Colon (tissue), 2 donors: ENCODE results near the gene CD200R1L.

Experiments used
- FAIRE-seq: peaks from 2 replicates; lab custom pipeline; 2012; peaks lifted over from hg19 to GRCh38; lab: Jason Lieb, UNC
- donor health status: control.
- donor health status: control.

Gene CD200R1L

DNA sequence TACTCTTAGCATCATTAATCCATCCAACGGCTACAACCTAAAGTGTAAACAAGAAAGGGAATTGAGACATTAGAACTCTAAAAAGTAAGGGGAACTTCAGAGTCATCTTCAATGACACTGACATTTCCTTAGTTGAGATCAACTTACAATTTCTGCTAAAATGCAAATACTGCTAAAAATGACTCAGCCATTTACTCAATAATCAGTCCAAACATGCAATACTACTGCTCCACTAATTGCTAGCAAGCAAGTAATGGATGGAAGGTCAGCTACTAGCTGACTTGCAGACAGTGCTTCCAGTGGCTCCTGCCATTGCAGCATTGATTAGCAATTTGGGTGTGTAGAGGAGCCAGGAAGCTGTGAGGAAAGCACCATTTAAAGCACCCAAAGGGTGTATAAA, 28.4 kb downstream of the CD200R1L start:
- FAIRE-seq = no peak

DNA sequence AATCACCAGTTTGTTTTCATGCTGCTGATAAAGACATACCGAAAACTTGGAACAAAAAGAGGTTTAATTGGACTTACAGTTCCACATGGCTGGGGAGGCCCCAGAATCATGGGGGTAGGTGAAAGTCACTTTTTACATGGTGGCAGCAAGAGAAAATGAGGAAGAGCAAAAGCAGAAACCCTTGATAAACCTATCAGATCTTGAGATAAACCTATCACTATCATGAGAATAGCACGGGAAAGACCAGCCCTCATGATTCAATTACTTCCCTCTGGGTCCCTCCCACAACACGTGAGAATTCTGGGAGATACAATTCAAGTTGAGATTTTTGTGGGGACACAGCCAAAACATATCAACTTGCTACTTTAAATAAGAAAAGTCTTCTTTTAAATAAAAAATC, 28.9 kb downstream of the CD200R1L start:
- no peak for FAIRE-seq

DNA sequence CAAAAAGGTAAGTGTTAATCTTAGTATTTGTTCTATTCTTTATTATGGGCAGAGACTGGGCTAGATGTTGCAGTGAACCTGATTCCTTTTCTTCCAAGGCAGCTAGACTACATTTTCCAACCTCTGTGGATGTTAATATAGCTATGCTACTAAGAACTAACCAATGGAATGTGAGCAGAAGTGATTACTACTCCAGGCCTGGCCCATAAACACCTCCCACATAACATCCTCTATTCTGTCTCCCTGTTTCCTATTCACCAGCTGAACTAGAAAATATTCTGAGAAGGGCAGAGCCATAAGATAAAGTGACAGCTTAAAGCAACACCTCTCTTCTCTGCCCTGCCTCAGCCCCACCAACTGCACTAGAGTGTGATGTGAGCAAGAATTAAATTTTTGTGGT, 29.4 kb downstream of the CD200R1L start:
- no peak for FAIRE-seq

DNA sequence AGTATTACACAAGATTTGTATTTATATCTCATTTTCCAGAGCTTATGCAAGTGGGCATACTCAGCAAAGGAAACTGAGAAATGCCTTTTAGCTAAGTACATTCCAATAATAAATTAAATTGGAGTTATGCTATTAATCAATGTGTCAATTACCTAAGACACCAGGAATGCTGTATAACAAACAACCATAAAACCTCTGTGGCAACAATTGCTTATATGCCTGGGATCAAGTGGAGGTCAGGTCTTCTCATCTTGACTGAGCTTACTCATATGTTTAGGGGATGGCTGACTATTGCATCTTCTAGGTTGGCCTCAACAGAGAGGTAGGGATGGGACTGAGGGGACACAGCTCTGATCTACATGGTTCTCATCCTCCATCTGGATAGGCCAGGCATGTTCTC, 30.7 kb downstream of the CD200R1L start:
- no peak for FAIRE-seq

DNA sequence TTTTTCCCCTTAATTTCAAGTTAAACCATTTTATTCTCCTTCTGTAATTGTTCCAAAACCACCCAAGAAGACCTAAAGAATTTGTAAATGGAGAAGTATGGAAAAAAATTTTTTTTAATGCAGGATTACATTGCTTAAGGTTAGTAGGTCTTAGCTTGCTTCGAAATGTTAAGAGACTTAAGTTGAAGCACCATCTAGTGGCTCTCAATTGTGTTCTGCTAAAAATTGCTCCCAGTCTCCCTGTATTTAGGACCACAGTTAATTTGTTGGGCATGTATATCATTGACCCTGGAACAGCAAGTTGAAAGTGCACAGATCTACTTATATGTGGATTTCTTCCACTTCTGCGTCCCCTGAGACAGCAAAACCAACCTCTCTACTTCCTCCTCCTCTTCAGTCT, 32.4 kb downstream of the CD200R1L start:
- FAIRE-seq = no peak

DNA sequence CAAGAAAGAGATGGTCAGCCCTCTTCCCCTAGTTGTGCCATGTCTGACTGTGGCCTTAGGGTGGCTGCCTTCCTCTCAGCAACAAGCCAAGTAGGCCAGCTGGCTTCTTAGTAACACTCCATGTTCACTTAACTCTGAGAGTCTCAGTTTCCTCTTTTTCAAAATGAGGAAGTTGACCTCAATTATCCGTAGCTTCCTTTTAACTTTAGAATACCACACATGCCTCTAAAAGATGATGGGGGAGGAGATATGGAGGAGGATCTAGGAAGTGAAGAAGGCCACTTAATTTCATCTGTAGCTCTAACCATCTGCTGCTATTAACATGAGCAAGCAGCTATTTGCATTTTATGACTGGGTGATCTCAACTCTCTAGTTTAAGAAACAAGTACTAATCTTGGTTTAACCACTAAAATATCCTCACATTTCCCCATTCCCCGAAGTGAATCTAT, 32.9 kb downstream of the CD200R1L start:
- FAIRE-seq = no peak

DNA sequence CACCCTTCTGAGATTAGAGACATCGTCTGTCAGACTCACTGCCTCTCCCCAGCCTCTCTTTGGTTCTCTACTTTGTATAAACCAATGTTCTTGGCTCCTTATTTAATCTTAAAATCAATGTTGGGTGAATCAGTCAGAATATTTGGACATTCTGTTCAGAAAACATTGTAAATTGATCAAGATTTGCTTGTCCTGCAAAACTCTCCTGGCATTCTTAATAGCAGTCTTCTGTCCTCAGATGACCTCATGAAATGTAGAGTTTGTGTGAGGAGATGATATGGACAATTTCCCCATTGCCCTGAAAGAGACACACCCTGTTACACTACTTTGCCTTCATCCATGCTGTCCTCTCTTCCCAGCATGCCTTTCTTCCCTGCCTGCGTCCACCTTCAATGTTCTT, 33.6 kb downstream of the CD200R1L start:
- FAIRE-seq = no peak

DNA sequence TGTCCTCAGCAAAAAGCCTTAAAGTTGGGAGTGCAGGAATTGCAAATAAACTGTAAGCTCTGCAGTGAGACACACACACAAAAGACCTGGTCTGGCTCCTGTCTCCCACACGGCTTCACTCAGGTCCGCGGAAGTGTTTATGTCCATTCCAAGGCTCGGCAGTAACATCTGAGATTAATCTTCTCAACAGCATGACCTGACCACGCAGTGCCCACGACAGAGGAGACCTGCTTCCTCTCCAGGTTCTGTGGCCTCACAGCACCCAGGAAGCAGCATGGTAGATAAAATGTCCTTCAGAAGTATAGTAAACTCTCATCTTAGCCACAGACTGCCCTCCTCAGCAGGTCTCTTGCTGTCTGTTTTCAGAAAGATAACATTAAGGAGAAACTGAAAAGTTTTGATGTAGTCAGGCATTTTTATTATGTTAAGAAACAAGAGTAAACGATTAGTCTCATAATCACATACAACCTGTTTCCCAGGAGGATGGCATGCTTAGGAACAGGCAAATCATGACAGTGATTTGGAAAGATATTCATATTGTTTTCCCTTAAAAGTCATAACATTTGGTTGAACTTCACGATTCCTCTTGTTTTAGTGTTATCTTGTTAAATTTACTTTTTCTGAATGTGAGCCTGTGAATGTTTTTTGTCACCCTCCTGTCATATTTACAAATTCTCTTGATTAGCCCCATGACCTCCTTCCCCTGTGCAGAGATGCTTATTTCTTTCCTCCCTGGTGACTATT, 34.6 kb downstream of the CD200R1L start:
- FAIRE-seq = no peak

DNA sequence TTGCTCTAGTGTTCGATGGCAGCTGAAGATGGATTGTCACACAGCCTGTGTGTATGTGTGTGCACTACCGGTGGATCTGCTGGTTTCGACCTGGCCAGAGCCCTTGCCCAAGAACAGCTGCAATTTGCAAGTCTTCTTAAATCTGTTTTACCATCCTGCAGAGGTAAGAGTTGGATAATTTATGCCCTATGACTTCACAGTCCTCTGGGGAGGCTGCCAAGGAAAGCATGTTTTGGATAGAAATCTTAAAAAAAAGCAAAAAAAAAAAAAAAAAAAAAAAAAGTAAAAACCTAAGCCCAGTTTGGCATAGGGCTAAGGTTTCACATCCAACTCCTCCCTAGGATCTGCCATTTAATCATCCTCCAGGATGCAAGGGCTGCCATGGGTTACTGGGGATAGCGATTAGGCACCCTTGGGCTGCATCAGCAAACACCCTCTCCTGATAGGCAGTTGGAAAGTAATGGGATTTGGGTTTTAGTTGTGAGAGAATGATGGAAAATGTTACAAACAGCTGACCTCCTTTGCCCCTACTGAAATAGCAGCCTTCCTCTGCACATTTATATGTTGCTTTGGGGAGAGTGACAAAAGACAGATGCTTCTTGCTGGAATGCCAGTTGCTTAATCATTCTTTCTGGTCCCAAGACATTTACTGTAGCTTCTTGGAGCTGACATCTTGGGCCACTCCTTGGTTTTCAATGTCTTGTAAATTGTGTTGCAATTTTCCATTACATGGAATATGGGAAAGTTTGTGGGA, 35.4 kb downstream of the CD200R1L start:
- no peak for FAIRE-seq

DNA sequence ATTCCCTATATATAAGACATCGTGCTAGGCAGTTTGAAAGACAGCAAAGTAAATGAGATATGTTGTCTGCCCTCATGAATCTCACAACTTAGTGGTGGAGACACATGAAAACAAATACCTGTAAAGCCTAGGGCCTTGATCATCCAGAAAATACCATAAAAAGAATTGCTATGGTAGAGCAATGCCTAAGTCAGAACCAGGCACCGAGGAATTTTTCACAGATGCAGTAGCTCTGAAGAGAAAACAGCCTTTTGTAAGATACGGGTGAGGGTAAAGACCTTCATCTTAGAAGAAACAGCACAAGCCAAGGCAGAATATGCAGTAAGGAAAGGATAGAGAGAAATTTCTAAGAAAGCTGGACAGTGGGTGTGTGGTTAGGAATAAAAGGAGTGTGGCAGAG, 36.1 kb downstream of the CD200R1L start:
- no peak for FAIRE-seq

DNA sequence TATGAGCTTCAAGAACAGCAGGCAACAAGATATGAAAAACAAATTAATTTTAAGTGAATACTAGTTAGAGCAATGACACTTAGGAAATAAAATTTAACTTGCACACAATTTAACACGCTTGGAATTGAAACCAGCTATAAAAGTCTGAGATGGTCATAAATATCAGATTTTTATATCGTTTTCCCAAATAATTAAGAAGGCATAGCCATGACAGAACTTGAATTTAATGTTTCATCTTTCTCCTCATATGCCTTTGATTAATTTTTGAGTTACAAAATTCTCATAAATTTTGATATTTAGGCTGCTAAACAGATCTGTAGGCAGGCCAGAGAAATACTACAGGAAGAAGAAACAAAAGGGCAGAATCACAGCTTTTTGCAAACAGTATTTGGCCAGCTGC, 38.5 kb downstream of the CD200R1L start:
- no peak for FAIRE-seq

DNA sequence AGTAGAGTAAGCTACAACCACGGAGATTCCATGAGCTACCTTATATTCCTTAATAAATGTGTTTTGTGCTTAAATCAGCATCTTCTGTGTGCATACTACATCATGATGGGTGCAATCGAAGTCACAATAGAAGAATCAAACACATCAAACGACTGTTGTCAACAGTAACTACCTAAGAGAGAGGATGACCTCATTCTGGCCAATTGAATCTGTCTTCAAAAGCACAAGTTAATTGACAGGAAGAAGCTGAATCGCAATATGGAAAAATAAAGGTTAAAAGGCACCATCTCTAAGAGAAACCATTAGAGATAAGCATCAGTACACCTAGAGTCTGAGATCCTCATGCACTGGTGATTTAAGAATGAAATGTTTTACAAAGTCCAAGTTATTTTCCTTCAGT, 39.0 kb downstream of the CD200R1L start:
- no peak for FAIRE-seq

DNA sequence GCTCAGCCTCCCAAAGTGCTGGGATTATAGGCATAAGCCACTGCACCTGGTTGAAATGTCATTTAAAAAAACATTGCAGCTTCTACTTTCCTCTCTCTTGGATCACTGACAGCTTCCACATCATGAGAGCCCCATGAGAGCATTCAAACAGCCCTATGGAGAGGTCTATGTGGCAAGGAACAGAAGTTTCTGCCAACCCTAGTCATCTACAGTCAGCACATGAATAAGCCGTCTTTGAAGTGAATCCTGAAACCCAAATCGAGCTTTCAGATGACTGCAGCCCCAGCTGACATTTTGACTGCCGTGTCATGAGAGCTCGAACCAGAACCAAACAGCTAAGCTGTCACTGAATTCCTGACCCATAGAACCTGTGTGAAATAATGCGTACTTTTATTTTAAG, 39.8 kb downstream of the CD200R1L start:
- no peak for FAIRE-seq

DNA sequence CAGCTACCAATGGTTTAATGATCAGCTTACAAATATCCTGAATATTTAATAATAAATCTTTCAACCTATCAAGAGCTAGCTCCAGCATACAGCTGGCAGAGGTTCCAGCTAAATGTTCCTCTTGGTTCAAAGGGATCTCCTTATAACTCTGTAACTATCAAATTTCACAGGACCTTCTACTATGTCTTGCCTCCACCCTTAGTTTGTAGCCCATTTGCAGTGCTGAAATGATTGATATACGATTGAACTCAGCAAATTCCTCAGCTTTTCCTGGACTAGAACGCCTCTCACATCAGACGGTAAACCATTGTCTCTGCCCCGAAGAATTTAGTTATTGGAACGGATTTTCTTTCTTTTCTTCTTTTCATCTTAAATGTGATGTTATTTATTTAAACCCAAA, 41.5 kb downstream of the CD200R1L start:
- no peak for FAIRE-seq

DNA sequence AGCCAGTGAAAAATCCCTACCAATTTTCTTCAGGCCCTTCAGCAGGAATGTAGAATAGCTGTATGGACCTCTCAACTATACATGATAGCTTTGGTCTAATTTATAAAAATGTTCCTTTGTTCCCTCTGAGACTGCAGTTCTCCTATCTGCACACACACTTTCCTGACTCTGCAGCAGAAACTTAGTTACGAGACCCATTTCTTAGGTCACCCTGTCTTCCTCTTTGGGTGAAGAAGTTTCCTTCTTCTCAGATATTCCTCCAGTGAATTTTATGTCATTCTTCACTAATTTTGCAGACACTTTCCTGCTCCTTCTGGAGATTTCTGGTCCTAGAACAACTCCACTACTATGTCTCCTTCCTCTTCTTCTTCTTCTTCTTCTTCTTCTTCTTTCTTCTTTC, 42.6 kb downstream of the CD200R1L start:
- FAIRE-seq = no peak

DNA sequence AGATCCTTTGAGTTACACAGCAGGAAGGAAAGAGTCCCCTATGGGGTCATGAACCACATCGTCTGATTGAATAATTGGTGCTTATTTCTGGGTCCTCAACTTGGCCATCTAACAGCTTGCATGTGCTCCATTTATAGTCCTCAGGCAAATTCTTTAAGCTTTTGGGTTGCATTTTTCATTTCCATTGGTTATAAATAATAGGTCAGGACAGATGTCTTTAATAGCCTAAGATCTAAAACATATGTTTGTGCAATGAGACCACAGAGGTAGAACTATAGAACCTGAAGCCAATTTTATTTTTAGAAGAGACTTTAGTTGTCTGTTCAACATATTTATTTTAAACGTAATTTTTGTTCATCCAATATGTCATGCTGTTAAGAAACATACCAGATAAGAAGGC, 43.2 kb downstream of the CD200R1L start:
- no peak for FAIRE-seq

DNA sequence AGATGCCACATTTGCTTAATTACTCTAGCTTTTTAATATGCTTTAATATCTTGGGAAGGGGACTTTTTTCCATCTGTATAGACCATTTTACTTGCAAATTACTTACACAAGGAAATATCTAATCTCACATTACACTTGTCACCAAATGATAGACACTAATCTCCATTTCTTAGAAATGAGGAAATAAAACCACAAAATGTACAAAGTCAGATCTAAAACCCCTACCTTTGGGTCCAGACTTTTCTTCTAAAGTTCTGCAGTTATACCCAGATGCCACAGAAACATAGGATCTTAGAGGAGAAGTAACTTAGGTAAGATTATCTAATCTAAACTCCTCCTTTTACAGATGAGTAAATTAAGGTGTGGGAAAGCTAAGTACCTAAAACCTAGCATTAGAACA, 44.3 kb downstream of the CD200R1L start:
- FAIRE-seq = no peak

DNA sequence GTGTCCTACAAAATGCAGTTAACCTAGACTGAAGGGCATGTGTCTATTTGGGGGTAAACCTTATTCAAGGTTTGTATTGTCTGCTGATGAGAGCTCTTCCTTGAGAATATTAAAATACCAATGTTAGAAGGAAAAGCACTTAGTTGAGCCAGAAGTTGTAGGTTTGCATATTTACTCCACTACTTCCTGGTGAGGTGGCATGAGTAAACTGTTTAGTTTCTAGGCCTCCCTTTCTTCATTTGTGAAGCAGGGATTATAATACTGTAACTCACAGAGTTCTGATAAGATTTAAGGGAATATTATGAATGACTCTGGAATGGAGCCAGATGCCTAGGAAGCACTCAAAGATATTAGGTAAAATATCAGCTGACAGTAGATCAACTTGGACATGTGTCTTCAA, 46.7 kb downstream of the CD200R1L start:
- FAIRE-seq = no peak

DNA sequence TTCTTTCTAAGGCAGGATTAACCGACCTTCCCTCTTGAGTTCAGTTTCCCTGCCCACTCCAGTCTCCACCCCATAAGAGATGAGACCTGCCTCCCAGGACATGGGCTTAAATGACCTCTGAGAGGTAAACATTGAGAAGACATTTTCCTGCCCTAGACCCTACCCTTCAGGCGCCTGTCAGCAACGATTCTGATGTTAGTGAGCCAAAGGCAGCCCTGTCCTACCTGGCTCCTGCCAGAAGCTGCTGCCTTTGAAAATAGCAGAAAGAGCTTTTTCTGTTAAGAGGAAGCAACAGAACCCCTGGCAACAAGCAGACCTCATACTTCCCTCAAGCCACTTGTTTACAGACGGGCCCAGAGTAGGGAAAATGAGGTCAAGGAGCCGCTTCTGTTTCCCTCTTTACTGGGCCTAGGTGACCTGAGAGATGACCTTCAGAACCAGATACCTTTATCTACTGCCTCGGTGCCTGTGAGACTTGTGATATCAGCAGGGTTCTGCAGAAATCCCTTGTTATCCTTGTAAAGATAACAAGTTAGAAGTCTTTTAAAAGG, 52.0 kb downstream of the CD200R1L start:
- no peak for FAIRE-seq

DNA sequence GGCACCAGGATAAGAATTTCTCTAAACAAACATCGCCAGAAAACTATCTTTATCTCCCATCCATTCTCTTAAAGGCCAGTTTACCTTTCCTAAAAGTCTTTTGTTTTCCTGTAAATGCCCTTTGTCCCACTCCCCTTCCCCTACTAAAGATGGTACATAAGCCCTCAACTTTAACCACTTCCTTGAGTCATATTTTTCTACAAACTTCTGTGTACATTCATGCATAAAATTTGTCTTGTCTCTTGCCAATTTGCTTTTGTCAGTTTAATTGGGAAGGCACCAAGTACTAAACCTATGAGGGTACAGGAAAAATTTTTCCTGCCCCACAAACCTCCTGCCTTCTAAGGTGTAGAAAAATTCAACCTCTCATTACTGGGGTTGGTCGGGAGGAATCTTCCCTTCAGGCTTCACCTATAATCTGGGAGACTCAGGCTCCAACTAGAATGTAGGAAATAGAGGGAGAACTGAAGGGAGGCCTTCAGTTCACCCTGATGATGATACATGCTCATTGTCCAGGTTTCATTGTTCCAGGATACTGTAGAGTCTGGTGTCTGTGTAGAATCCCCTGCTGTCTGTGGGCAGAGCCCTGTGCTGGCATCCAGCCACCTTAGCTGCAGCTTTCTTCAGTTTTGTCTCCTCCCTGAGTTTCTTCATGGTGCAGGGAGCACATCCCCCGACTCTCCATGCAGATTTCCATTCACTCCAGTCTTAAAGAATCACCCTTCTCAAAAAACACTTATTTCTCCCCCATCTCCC, 53.2 kb downstream of the CD200R1L start:
- FAIRE-seq = no peak

DNA sequence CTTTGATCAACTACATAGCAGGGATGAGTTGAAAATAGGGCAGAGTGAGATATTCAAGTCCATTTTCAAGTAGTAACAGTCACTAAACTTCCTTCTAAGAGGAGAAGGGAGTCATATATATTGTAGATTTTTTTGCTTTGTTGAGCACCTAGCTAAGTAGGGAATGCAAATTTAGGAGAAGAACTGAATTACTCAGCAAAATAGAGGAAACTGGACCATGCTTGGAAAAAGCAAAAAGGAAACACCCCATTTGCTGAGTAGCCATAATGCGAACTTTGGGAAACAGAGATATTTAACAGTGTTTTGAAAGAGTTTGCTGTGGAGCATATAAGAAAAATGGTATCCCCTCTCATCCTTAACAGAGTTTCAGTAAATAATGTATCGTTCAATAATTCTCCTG, 54.9 kb downstream of the CD200R1L start:
- no peak for FAIRE-seq

DNA sequence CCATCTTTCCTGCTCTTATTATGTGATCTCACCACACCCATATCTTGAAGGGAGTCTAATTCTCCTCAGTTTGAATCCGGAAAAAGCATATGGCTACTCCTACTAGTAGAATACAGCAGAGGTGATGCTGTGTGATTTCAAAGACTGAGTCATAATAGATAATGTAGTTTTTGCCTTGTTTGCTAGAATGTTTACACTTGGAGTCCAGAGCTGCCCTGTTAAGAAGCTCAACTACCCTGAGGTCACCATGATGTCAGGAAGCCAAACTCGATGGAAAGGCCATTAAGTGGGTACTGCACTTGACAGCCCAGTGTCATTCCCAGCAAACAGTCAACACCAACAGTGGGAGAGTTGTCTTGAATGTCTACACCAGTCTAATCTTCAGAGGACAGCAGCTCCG, 56.9 kb downstream of the CD200R1L start:
- FAIRE-seq = no peak
